H9 (cell line): ENCODE data around the gene RERE. TPM values are rescaled to one million over a fixed set of nuclear protein-coding genes. Genes with fewer than 3 reads are reported as not detected.

Experiments
- DNase-seq: peaks from one replicate; pipeline ENCODE4 v3.0.0-alpha.2; 2017
- H2AFZ ChIP-seq: one replicate; pipeline ENCODE4 v1.6.1; 2013; ENCODE audit warnings: mild to moderate bottlenecking, low read length, control low read depth, moderate library complexity
- H2AK5ac ChIP-seq: 2 replicates; pipeline ENCODE4 v1.6.1; 2013; ENCODE audit warnings: low read length, control low read depth, mixed read lengths; ENCODE audit not compliant: insufficient read length
- H2BK120ac ChIP-seq: one replicate; pipeline ENCODE4 v1.6.1; 2013; ENCODE audit warnings: low read depth, mild to moderate bottlenecking, low read length, control low read depth, inconsistent platforms; ENCODE audit not compliant: poor library complexity, severe bottlenecking
- H2BK12ac ChIP-seq: 2 replicates; pipeline ENCODE4 v1.6.1; 2013; ENCODE audit warnings: low read length, control low read depth, mixed read lengths, low read depth; ENCODE audit not compliant: insufficient read length
- H2BK15ac ChIP-seq: 2 replicates; pipeline ENCODE4 v1.6.1; 2013; ENCODE audit warnings: low read depth, low read length, control low read depth
- H2BK20ac ChIP-seq: one replicate; pipeline ENCODE4 v1.6.1; 2013; ENCODE audit warnings: low read depth, mild to moderate bottlenecking, low read length, control low read depth, inconsistent platforms; ENCODE audit not compliant: poor library complexity, severe bottlenecking
- H2BK5ac ChIP-seq: 2 replicates; pipeline ENCODE4 v1.6.1; 2013; ENCODE audit warnings: low read length, control low read depth, mixed read lengths; ENCODE audit not compliant: insufficient read length
- H3K14ac ChIP-seq: 2 replicates; pipeline ENCODE4 v1.6.1; 2013; ENCODE audit warnings: low read length, control low read depth; ENCODE audit not compliant: insufficient read depth
- H3K18ac ChIP-seq: 2 replicates; pipeline ENCODE4 v1.6.1; 2013; ENCODE audit warnings: low read depth, mild to moderate bottlenecking, mixed read lengths, low read length, control low read depth; ENCODE audit not compliant: insufficient read length
- H3K23ac ChIP-seq: 2 replicates; pipeline ENCODE4 v1.6.1; 2013; ENCODE audit warnings: low read length, control low read depth, mixed read lengths, low read depth; ENCODE audit not compliant: insufficient read length
- H3K23me2 ChIP-seq: 2 replicates; pipeline ENCODE4 v1.6.1; 2013; ENCODE audit warnings: low read depth, mild to moderate bottlenecking, mixed read lengths, low read length, control low read depth; ENCODE audit not compliant: insufficient read length, poor library complexity, severe bottlenecking
- H3K27ac ChIP-seq: 2 replicates; pipeline ENCODE4 v1.5.1; 2013; ENCODE audit warnings: low read length, control low read depth, mixed read lengths, low read depth; ENCODE audit not compliant: insufficient read length
- H3K27me3 ChIP-seq: 2 replicates; pipeline ENCODE4 v1.6.1; 2013; ENCODE audit warnings: low read length, control low read depth, inconsistent platforms; ENCODE audit not compliant: insufficient read depth
- H3K4ac ChIP-seq: 2 replicates; pipeline ENCODE4 v1.6.1; 2013; ENCODE audit warnings: low read depth, mild to moderate bottlenecking, control low read depth, inconsistent platforms, low read length, moderate library complexity
- H3K4me1 ChIP-seq: 2 replicates; pipeline ENCODE4 v1.6.1; 2013; ENCODE audit warnings: low read length, control low read depth, inconsistent platforms; ENCODE audit not compliant: insufficient read depth
- H3K4me2 ChIP-seq: 2 replicates; pipeline ENCODE4 v1.6.1; 2013; ENCODE audit warnings: low read length, control low read depth, mixed read lengths; ENCODE audit not compliant: insufficient read length, insufficient read depth
- H3K56ac ChIP-seq: 2 replicates; pipeline ENCODE4 v1.6.1; 2013; ENCODE audit warnings: low read depth, mild to moderate bottlenecking, mixed read lengths, low read length, control low read depth; ENCODE audit not compliant: insufficient read length
- H3K79me1 ChIP-seq: 2 replicates; pipeline ENCODE4 v1.6.1; 2013; ENCODE audit warnings: low read depth, mild to moderate bottlenecking, moderate library complexity, low read length, control low read depth, inconsistent platforms; ENCODE audit not compliant: insufficient read depth, poor library complexity, severe bottlenecking
- H3K79me2 ChIP-seq: 2 replicates; pipeline ENCODE4 v1.6.1; 2013; ENCODE audit warnings: low read length, control low read depth, inconsistent platforms; ENCODE audit not compliant: insufficient read depth
- H3K9ac ChIP-seq: 2 replicates; pipeline ENCODE4 v1.6.1; 2013; ENCODE audit warnings: low read length, control low read depth, mixed read lengths; ENCODE audit not compliant: insufficient read length; ENCODE audit errors: extremely low read depth
- H3K9me3 ChIP-seq: one replicate; pipeline ENCODE4 v1.6.1; 2013; ENCODE audit warnings: low read depth, low read length, inconsistent platforms; ENCODE audit not compliant: control insufficient read depth
- H3T11ph ChIP-seq: one replicate; pipeline ENCODE4 v1.6.1; 2013; ENCODE audit warnings: mild to moderate bottlenecking, low read length, control low read depth, inconsistent platforms
- H4K20me1 ChIP-seq: one replicate; pipeline ENCODE4 v1.6.1; 2013; ENCODE audit not compliant: control insufficient read depth, insufficient read length, insufficient read depth
- H4K5ac ChIP-seq: 2 replicates; pipeline ENCODE4 v1.6.1; 2013; ENCODE audit warnings: low read depth, mild to moderate bottlenecking, mixed read lengths, low read length, control low read depth; ENCODE audit not compliant: insufficient read length
- H4K8ac ChIP-seq: replicated peaks from 2 replicates; pipeline ENCODE4 v1.6.1; 2013; ENCODE audit warnings: low read length, control low read depth, mixed read lengths, low read depth; ENCODE audit not compliant: insufficient read length
- H4K91ac ChIP-seq: 2 replicates; pipeline ENCODE4 v1.6.1; 2013; ENCODE audit warnings: low read depth, mild to moderate bottlenecking, moderate library complexity, mixed read lengths, low read length, control low read depth; ENCODE audit not compliant: insufficient read length
- H3K27ac Mint-ChIP-seq, 3 experiments: 2 replicates in 2 of 3; 3 replicates in 1 of 3; pipeline ENCODE4 v1.8.0; 2020 to 2021; ENCODE audit warnings: mixed read lengths in 3 of 3, mild to moderate bottlenecking in 1 of 3, moderate library complexity in 1 of 3
- H3K27me3 Mint-ChIP-seq: 2 replicates; pipeline ENCODE4 v1.8.0; 2021; ENCODE audit warnings: low read depth, mild to moderate bottlenecking, moderate library complexity, mixed read lengths
- H3K36me3 Mint-ChIP-seq, 3 experiments: 2 replicates in 2 of 3; 3 replicates in 1 of 3; pipeline ENCODE4 v1.8.0; 2020 to 2021; ENCODE audit warnings: low read depth in 3 of 3, mixed read lengths in 3 of 3; ENCODE audit not compliant: insufficient read depth in 1 of 3
- H3K4me1 Mint-ChIP-seq, 2 experiments: 2 replicates each; pipeline ENCODE4 v1.8.0; 2020; ENCODE audit warnings: mixed read lengths in 2 of 2
- H3K4me3 Mint-ChIP-seq, 2 experiments: 2 replicates in 1 of 2; 3 replicates in 1 of 2; pipeline ENCODE4 v1.8.0; 2020 to 2021; ENCODE audit warnings: mild to moderate bottlenecking in 2 of 2, mixed read lengths in 2 of 2, moderate library complexity in 1 of 2
- H3K9me3 Mint-ChIP-seq, 2 experiments: 2 replicates in 1 of 2; 3 replicates in 1 of 2; pipeline ENCODE4 v1.8.0; 2020; ENCODE audit warnings: mild to moderate bottlenecking in 2 of 2, mixed read lengths in 2 of 2, moderate library complexity in 1 of 2
- CTCF ChIP-seq: fragments of 200-600 bp; sonication (generic); conservative IDR thresholded peaks from 3 replicates; pipeline ENCODE4 v1.8.0; 2021; ENCODE audit warnings: antibody characterized with exemption, mild to moderate bottlenecking
- WGBS: extraction: QIAGEN DNeasy Blood & Tissue Kit; methylation state at CpG from one replicate; pipeline ENCODE4 v1.1.7; 2013; ENCODE audit warnings: missing lambda C conversion rate, low lambda C conversion rate, mixed read lengths; ENCODE audit not compliant: insufficient read length; ENCODE audit errors: extremely low coverage; 5-methylcytosine and 5-hydroxymethylcytosine counted together
- total RNA-seq: library from RNA; stranded (reverse); gene quantifications from 2 replicates; pipeline ENCODE4 v1.2.1, GENCODE V29; 2021

The RERE gene
- total RNA-seq, 1 experiment from 2014 or later: 103 TPM

- Histone ChIP-seq H3K79me2 (no peaks in the 10 kb centered on the region; the same call in 1 of the 2 replicates), H3K14ac (no peak overlapping the region), H3K56ac (no peak overlapping the region), H2BK20ac (no peak overlapping the region), H3K4me2 (no peak overlapping the region), H3K4ac (no peak overlapping the region), H3K23ac (no peak overlapping the region), H2AK5ac (no peak overlapping the region), H3T11ph (no peak overlapping the region), H3K9ac (no peak overlapping the region), H3K23me2 (no peaks in the 10 kb centered on the region), H3K79me1 (no peaks in the 10 kb centered on the region), H2BK15ac (no peak overlapping the region), H3K4me1 (peaks cover 7% of the 10 kb centered on the region; the same call in 1 of the 2 replicates), H2AFZ (no peak overlapping the region), H2BK120ac (no peak overlapping the region), H3K9me3 (no peaks in the 10 kb centered on the region), H4K8ac (no peak overlapping the region), H4K5ac (no peak overlapping the region), H2BK12ac (no peak overlapping the region), H4K91ac (no peak overlapping the region), H4K20me1 (no peaks in the 10 kb centered on the region), H3K27me3 (no peaks in the 10 kb centered on the region), H2BK5ac (no peak overlapping the region), H3K18ac (no peak overlapping the region), H3K27ac (no peak overlapping the region)
- WGBS: no CpG with 5 or more reads among the region's 8 CpGs
- TF ChIP-seq CTCF: peak; percentile 73
- peaks cover 5 to 7% of the 10 kb centered on the region in 2 experiments; a peak in 3 of 5 replicates for H3K9me3 Mint-ChIP-seq
- H3K4me3 Mint-ChIP-seq: peak overlapping the region in 1 of 2 experiments; percentile 49; a peak in 3 of 5 replicates
- peaks cover 6 to 8% (median 7%) of the 10 kb centered on the region in 3 experiments; a peak in 5 of 7 replicates for H3K36me3 Mint-ChIP-seq
- peaks cover 51 to 61% of the 10 kb centered on the region in 2 experiments for H3K4me1 Mint-ChIP-seq
- no peaks in the 10 kb centered on the region for H3K27me3 Mint-ChIP-seq
- peak overlapping the region; percentile 90 to 94 (median 92) for H3K27ac Mint-ChIP-seq
- DNase-seq: peak; percentile 66
Observed at GRCh38 chr1:8439015-8439702, 378.3 kb downstream of the RERE start.
